Measurements from ENCODE around the gene C16orf54. TPM values are rescaled to one million over a fixed set of nuclear protein-coding genes. Genes with fewer than 3 reads are reported as not detected.
"Not testable (repeated sequence)": the region's sequence is repeated elsewhere in the genome, so short reads cannot be mapped to it uniquely, and the experiment has no call there.

Gene C16orf54
- total RNA-seq, 2 experiments from 2014 or later, result 250 to 261 TPM

GRCh38 chr16:29790183-29790948 is 44.6 kb upstream of the C16orf54 start, which contains the start of gene KIF22:
TSS of gene KIF22 (plus strand) at chr16:29790751. CDS start at chr16:29790760, 9 bp downstream.
- Mint-ChIP-seq H3K27ac (peak within 1 kb of the TSS; percentile 97), H3K4me3 (peak within 1 kb of the TSS; percentile 96), H3K4me1 (ENCODE audit: low read depth) (peaks cover 51% of the 10 kb centered on the region), H3K36me3 (ENCODE audit: low read depth) (peaks cover 24% of the 10 kb centered on the region), H3K9me3 (no peaks in the 10 kb centered on the region), H3K27me3 (no peaks in the 10 kb centered on the region)
- TF ChIP-seq CTCF (IDR thresholded peaks at IDR 0.05), result peak; percentile 80
- intact Hi-C loops (cut with DNase I, micrococcal nuclease), result loop anchor here (1.0 to 2.0 kb wide), 6 partner anchors 15 to 90 kb away; partner anchors contain the start of gene PAGR1 (in 1 of the 2)
- Histone ChIP-seq H3K36me3 (ENCODE audit: insufficient read depth, low read length) (peaks cover 5% of the 10 kb centered on the region), H3K4me3 (ENCODE audit: low read length) (peak within 1 kb of the TSS; percentile 93), H3K9me3 (ENCODE audit: control insufficient read depth in 1 of 2, insufficient read depth in 1 of 2, low read length in 2 of 2) (no peaks in the 10 kb centered on the region), H3K4me1 (ENCODE audit: insufficient read depth, low read length) (peaks cover 43% of the 10 kb centered on the region), H3K27ac (ENCODE audit: low read depth in 1 of 2, low read length in 2 of 2) (peak within 1 kb of the TSS; percentile 82 to 83), H3K27me3 (ENCODE audit: control insufficient read depth in 1 of 2, insufficient read depth in 2 of 2, low read length in 2 of 2) (no peaks in the 10 kb centered on the region)
- ChIA-PET POLR2A (interaction anchor here (0.5 to 8.9 kb wide), 32 partner anchors 13 to 796 kb away, joined by 3 to 217 read pairs (median 6); partner anchors contain the start of genes ASPHD1, C16orf54, CDIPT and CORO1A), CTCF (interaction anchor here (0.6 to 3.5 kb wide), 41 partner anchors 9 to 642 kb away, joined by 3 to 60 read pairs (median 4); partner anchors contain the start of genes ALDOA, C16orf54, PAGR1 and QPRT)
- DNase-seq (peak; percentile 99 to 100 (median 100)), ATAC-seq (ENCODE audit: poor library complexity) (peak; percentile 90)

GRCh38 chr16:29789775-29790182 is 44.0 kb upstream of the C16orf54 start:
- H3K9me3 Mint-ChIP-seq, result no peaks in the 10 kb centered on the region
- H3K27ac Mint-ChIP-seq, result peak overlapping the region; percentile 97
- Histone ChIP-seq H3K4me3 (ENCODE audit: low read length) (peak overlapping the region; percentile 93), H3K27me3 (ENCODE audit: control insufficient read depth in 1 of 2, insufficient read depth in 2 of 2, low read length in 2 of 2) (no peaks in the 10 kb centered on the region), H3K27ac (ENCODE audit: low read depth in 1 of 2, low read length in 2 of 2) (peak overlapping the region; percentile 82 to 83), H3K4me1 (ENCODE audit: insufficient read depth, low read length) (peaks cover 46% of the 10 kb centered on the region), H3K36me3 (ENCODE audit: insufficient read depth, low read length) (no peaks in the 10 kb centered on the region), H3K9me3 (ENCODE audit: control insufficient read depth in 1 of 2, insufficient read depth in 1 of 2, low read length in 2 of 2) (no peaks in the 10 kb centered on the region)
- H3K4me3 Mint-ChIP-seq, result peak overlapping the region; percentile 96
- no peaks in the 10 kb centered on the region for H3K27me3 Mint-ChIP-seq
- DNase-seq (no peak), ATAC-seq (ENCODE audit: poor library complexity) (no peak)
- POLR2A ChIA-PET, result interaction anchor here (0.5 to 8.9 kb wide), 31 partner anchors 14 to 796 kb away, joined by 3 to 217 read pairs (median 7); partner anchors contain the start of genes ASPHD1, C16orf54, CDIPT and CORO1A
- H3K36me3 Mint-ChIP-seq (ENCODE audit: low read depth), result peaks cover 24% of the 10 kb centered on the region
- CTCF ChIA-PET, result interaction anchor here (0.6 to 3.5 kb wide), 36 partner anchors 9 to 276 kb away, joined by 3 to 60 read pairs (median 5); partner anchors contain the start of genes ALDOA, C16orf54, PAGR1 and QPRT
- no peak for TF ChIP-seq CTCF (IDR thresholded peaks at IDR 0.05)
- H3K4me1 Mint-ChIP-seq (ENCODE audit: low read depth), result peaks cover 56% of the 10 kb centered on the region
- intact Hi-C loops (cut with DNase I, micrococcal nuclease), result loop anchor here (1.0 to 5.0 kb wide), 7 partner anchors 16 to 89 kb away; partner anchors contain the start of gene PAGR1 (in 1 of the 2)

DNA sequence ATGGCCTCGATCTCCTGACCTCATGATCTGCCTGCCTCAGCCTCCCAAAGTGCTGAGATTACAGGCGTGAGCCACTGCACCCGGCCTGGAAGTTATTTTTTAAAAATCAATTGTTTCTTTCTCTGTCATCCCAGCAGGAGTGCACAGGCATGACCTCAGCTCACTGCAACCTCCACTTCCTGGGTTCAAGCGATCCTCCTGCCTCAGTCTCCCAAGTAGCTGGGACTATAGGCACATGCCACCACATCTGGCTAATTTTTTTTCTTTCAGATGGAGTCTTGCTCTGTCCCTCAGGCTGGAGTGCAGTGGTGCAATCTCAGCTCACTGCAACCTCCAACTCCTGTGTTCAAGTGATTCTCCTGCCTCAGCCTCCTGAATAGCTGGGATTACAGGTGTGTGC is 41.4 kb upstream of the C16orf54 start:
- not testable (repeated sequence) for H3K27ac ChIP-seq (ENCODE audit: low read depth in 1 of 2, low read length in 2 of 2); H3K27ac Mint-ChIP-seq; H3K9me3 Mint-ChIP-seq; H3K9me3 ChIP-seq (ENCODE audit: control insufficient read depth in 1 of 2, insufficient read depth in 1 of 2, low read length in 2 of 2); H3K27me3 Mint-ChIP-seq; H3K27me3 ChIP-seq (ENCODE audit: control insufficient read depth in 1 of 2, insufficient read depth in 2 of 2, low read length in 2 of 2); H3K4me3 Mint-ChIP-seq; H3K36me3 ChIP-seq (ENCODE audit: insufficient read depth, low read length); ATAC-seq (ENCODE audit: poor library complexity); H3K4me3 ChIP-seq (ENCODE audit: low read length); DNase-seq
- peaks cover 18% of the 10 kb centered on the region for H3K36me3 Mint-ChIP-seq (ENCODE audit: low read depth)
- intact Hi-C loops (cut with DNase I, micrococcal nuclease), result loop anchor here in 1 of 2 experiments (5.0 kb wide), 1 partner anchor 65 kb away; no protein-coding TSS in a partner anchor
- ChIA-PET POLR2A (interaction anchor here (4.1 kb wide), 1 partner anchor 41 kb away, joined by 17 read pairs; the partner anchor contains the start of gene C16orf54), CTCF (interaction anchor here (0.7 kb wide), 1 partner anchor 39 kb away, joined by 3 read pairs; no protein-coding TSS in a partner anchor)
- peaks cover 36% of the 10 kb centered on the region for H3K4me1 ChIP-seq (ENCODE audit: insufficient read depth, low read length)
- H3K4me1 Mint-ChIP-seq (ENCODE audit: low read depth), result peaks cover 49% of the 10 kb centered on the region

Data from CD4-positive, alpha-beta T cell (primary cell).